GM18507 (cell line): Measurements from ENCODE around the gene DOCK10.

ENCODE experiments used
- DNase-seq: peaks from one replicate; pipeline ENCODE4 v3.0.0; 2011; ENCODE audit warnings: low read depth; ENCODE audit not compliant: insufficient read length; ENCODE audit errors: extremely low spot score
- FAIRE-seq: peaks from 2 replicates; lab custom pipeline; 2011; peaks lifted over from hg19 to GRCh38; lab: Jason Lieb, UNC

DOCK10 gene

DNA sequence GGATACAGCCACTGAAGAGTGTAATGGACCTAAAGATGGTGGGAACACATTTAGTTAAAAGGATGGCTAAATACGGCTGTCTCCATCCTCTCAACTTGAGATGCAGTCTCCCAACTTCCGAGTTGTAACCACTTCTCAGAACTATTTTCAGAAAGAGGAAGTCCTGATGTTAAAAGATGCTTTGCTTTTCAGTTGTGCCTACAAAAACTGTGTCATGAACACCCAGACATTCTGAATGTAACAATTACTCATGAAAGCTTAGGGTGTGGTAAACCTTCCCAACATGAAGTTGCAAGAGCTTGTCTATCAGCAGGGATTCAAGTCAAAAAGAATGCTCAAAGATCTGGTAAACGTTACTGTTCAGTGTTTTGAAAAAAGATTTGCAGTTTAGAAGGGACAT, 147.9 kb downstream of the DOCK10 start:
- FAIRE-seq: peak; percentile 91
- no peak for DNase-seq

DNA sequence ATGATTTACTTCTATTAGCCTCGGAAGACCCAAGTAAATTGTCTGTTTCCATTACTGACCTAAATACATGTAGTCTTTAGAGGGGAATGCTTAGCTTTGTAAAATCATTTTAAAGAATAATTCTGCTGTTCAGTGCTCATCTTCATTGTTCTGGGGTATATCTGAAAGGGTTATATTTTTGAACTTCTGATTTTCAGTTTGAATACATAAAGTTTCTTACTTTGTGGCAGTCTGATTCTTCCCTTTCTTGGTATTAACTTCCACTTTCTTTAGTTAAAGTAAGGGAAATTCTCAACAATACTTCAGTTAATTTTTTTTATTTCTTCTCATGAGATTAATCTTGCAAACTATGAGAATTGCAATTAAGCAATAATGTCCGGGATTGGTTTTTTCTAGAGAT, 148.4 kb downstream of the DOCK10 start:
- peak; percentile 81 for FAIRE-seq
- DNase-seq: no peak

DNA sequence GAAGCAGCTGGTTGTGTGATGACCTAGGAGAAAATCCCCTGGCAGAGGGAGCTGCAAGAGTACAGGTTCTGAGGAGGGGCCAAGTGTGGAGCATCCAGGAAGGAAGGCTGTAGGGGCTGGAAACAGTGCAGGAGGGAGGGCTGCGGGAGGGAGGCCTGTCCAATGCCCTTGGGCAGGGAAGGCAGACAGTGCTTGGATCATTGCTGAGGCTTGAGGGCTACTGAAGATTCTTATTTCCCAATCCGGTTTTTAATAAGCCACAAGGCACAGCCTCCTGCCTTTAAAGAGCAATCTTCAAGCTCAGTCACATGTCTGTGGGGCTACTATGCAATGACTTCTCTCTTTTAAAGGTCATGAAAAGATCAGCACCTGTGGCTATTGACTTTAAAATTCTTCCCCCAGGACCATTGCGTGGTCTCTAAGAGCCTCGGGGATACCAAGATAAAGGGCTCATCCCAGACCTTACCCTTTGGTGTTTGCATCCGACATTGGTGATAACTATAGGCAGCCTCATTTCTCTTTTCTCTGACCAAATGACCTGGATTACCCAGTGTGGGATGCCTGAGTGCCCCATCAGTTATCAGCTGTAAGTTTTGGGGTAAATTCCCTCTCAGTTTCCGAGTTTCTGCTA, 149.6 kb downstream of the DOCK10 start:
- peak; percentile 81 for FAIRE-seq
- DNase-seq: no peak

DNA sequence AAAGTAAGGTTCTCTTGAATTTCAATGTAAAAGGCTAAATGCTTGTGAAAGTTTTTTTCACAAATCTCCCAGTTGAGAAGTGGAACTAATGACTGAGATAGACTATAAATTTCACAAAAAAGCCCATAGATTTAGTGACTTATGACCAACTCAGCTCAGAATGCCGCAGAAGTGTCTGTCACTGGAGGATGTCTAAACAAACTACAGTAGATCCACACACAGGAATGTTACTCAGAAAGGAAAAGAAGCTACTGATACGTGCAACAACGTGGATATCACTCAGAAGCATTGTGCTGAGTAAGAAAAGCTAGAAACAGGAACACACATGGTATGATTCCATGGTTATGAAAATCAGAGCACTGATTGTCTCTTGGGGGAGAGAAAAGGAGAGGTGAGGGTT, 151.9 kb downstream of the DOCK10 start:
- DNase-seq (no peak), FAIRE-seq (no peak)

DNA sequence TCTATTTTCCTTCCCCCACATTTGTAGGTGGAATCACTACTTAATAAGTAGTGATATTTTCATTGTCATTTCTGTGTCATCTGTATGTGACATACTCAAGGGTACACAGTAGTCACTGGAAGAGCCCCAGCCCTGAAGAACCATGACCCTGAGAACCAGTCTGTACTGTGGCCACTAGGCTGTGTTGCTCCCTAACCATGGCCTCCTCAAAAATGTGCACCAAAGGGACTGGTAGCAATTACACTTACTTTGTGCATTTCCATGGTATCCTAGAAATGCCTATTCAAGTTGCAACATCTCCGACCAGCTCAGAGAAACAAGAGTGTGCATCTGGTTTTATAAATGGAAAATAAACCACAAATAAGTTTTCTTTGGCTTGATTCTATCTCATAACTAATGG, 155.1 kb downstream of the DOCK10 start:
- no peak for DNase-seq
- FAIRE-seq: no peak

DNA sequence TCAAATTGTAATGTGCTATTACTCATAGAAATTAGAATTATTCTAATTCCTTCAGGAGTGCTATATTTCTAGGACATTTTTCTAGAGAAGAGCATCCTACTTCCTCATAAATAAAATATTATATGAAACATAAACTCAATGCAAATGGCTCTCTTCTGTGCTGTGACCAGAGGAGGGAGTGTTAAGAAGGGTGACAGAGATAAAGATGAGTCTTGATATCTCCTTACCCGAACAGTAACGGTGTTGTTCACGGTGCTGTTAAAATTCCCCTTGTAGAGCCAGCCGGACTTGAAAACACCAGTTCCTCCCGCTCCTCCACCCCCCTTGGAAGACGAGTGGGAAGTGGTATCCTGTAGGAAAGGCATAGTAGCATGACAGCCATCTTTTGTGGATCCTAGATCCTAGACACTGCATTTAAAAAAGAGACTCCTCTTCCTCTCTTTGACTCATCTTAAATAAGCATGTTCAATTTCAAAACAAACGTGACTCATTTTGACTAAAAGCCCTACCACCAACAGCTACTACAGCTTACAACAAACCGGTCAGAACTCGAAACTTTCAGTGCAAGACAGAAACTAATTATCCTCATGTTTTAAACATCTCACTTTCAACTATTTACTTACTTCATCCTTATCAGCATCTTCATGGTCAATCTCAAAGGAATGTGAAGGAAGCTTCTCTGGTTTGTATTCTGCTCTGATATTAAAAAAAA, 156.3 kb downstream of the DOCK10 start:
- peak; percentile 18 for DNase-seq
- peak; percentile 83 for FAIRE-seq

DNA sequence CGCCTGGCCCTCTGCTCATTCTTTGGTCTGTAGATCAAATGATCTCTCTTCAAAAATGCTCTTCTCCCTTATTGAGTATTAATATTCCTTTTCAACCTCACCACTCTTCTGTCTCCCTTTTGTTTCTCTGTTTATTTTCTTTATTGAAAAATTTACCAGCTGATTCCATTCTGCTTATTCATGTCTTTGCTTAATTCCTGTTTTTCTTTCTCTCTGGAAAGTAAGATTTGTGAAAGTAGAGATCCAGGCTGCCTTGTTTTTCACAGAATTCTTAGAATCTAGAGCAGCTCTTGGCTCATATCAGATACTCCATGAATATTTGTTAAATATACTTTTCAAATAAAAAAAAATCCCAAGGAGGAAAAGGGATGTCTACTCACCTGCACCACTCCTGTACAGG, 157.0 kb downstream of the DOCK10 start:
- no peak for FAIRE-seq
- DNase-seq: no peak

DNA sequence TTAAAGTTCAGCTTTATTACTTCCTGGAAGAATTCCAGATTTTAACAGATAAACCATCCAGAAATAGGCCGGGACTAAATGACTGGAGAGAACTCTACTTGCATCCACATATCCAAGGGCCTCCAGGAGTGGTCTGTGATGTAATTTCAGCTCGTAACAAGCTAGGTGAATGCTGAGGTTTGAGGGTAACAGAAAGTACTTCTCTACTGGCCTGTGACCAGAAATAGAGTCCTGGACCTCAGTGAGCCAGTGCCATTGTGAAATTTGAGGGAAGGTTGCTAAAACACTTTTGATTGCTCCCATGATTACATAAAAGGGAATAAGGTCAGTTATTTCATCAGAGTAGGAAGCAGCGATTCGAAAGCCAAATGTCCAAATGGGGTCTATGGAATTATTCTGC, 158.1 kb downstream of the DOCK10 start:
- no peak for FAIRE-seq
- DNase-seq: no peak

DNA sequence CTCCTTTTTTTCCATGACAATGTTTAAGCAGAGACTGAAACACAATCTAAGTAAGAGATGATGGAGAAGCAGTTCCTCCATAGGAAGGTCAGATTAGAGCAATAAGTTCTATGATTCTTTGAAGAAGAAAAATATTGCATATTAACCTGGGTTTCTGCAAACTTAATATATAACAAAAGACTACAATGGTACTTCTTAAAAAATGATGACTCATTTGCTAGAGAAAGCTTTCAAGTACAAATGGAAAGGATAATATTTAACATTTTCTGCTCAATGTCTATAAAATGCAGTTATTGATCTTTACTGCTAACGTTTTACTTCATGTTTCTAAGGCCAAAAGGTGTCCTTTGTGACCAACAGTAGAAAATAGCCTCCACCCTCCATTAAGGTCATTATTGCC, 158.6 kb downstream of the DOCK10 start:
- FAIRE-seq (no peak), DNase-seq (no peak)

DNA sequence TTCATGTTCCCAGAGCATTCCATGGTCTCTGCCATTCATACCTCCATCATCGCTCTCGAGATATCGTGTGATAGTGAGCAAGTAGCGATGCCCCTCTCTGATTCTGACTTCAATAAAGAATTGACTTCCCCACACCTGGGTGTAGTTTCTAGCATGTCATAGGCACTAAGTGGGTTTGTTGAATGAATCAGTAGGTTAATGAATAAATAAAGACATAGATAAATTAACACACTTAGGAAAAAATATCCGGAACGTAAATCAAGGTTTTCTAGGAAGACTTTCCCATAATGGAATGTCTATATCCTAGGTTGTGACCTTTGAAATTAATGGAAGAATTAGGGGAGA, 159.1 kb downstream of the DOCK10 start:
- peak; percentile 24 for FAIRE-seq

DNA sequence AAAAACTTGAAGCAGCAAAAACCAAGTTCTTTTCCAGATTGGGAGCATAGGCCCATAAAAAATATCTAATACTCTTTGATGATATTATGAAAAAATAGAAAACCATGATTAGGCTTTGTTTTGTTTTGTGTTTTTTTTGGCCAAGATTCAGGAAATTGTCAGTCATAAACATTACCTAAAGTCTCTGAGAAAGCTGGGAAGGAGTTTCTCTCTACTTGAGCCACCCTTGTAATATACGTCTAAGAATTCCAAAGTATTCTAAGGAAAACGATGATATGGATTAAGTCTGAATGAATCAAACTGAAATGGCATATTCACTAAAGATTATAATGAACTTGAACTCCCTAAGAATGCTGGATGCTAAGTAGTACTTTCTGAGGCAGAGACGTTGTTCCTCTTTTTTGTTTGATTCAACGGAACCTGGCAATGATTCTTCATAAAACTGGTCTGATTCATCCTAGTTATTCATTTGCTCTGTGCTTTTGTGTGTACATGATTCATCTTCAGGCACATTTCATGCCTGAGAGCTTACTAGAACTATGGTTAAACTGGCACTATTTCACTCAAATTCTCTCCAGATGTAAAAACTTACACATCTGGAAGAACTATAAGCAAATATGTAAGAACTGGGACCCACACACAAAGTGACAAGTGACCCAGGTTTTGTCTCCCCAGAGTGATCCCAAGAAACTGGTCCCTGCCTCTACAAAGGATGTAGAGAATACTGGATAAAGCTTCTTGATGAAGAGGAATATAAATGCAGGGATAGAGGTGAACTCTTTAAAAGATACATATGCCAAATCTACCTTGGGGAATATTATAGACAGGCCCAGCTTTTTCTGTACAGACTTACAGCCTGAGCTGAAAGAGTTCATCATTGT, 159.7 kb downstream of the DOCK10 start:
- peak; percentile 44 for FAIRE-seq
- DNase-seq: no peak

More for the DNA sequence above, 159.1 kb downstream of the DOCK10 start:
- no peak for DNase-seq

DNA sequence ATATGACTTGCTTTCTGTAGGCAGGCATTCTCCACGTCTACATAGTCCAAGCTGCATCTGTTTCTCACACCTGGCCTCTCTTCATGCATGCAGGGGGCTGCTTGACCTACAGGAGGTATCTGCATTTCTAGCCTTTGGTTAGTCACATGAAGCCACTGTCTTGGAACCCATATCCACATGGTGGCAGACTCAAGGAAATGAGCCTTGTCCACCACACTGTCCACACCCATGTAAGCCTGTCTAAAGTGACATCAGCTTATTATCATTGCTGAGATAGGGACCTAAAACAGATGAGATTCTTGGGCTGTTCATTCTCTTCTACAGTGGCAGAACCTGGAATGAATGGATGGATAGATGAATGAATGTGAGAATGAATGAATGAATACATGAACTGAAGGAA, 160.4 kb downstream of the DOCK10 start:
- DNase-seq (no peak), FAIRE-seq (no peak)

DNA sequence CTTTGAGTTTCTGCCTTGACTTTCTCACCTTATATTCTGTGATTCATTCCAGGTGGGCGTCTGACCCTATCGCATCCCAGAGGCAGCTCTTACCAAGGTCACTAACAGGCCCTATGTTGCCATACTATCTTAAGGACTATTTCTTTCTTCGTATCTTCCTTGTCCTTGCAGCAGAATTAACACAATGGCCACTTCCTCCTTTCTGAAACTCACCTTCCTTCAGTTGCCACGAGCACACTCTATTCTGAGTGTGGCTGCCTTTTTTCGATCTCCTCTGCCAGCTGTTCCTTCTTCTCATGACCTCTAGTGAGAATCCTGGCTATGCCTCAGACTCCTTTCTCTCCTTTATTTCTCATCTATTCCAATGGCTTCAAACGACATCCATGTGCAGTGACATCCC, 165.7 kb downstream of the DOCK10 start:
- DNase-seq (no peak), FAIRE-seq (peak; percentile 68)

DNA sequence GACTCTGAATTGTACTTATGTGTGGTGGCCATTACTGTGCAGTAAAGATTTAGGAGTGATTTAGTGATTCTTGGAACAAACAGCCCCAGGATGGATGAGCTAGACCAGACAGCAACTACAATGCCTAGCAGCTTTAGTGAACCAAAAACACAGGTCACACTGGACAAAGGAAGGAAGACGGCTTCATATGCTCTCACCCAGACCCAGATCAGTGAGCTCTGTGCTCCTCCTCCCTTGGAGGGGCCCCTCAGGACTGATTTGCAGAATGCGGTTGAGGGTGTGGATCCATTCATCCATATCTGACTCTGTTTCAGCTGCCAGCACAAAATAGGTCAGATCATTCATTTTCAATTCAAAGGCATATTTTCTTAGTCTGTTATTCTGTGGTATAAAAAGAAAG, 166.4 kb downstream of the DOCK10 start:
- FAIRE-seq: peak; percentile 75

DNA sequence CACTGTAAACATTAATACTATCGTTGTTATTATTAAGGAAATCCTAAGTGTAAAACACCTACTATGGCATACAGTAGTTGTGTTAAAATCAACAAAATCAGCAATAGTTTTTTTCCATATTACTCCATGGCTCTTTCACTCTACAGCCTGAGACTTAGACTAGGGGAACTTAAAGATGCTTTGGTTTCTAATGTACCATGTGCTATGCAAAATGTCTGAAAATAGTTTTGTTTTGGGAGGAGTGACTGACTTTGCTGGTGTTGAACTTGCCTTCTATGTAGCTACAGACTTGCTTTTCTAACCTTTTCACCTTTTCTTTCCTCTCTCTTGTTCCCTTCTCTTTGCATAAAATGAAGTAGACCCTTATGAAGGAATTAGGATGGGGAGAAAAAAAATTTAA, 167.1 kb downstream of the DOCK10 start:
- FAIRE-seq (no peak), DNase-seq (no peak)

More for the DNA sequence above, 166.4 kb downstream of the DOCK10 start:
- DNase-seq: no peak

DNA sequence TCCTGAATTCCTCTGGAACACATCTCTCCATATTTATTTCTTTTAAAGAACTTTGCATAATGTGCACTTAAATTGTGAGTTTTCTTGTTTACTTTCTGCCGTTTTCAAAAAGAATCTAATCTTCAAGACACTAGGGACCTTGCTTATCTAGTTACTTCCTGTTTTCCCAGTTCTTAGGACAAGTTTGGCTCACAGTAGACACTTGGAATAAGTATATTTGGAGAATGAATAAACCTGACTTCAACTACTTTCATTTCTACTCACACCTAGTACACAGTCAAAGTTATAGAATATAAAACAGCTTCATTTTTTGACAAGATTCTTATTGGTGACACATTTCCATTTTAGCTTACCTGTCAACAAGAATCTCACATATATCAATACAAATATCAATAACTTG, 170.5 kb downstream of the DOCK10 start:
- DNase-seq: no peak
- no peak for FAIRE-seq

DNA sequence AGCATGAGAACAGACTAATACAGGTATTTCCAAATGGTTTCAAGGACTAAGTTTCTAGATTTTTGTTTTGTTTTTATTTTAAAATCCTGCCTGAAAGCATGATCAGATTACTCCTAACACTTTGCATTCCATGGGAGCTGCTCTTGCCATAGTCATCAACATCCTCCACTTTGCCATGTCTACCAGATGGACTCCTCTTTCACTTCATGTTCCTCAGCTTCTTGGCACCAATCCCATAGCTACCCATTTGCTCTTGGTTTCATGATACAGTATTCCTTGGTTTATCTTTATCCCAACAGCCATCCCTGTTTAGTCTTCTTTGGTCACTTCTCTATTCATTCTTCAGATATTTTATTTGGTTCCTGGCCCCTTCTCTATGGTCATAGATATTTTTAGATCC, 171.9 kb downstream of the DOCK10 start:
- no peak for DNase-seq
- no peak for FAIRE-seq

DNA sequence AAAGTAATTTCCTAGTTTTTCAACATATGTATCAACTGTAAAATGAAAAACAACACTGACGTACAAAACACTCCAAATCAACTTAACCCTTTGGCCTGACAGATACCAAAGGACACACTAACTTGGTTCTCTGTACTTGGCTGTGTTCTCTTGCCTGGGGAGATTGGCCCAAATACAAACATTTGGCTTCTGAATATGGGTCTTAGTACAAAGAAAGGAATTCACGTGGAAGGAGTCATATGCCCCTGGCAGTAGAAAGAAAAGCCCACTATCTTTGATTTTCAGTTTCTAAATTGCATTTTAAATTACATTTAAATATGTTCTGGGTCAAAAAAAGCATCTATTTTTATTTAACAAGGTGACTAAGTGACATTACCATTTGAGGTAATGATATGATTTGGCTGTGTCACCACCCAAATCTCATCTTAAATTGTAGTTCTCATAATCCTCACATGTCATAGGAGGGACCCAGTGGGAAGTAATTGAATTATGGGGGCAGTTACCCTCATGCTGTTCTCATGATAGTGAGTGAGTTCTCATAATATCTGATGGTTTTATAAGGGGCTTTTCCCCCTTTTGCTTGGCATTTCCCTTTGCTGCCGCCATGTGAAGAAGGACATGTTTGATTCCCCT, 172.6 kb downstream of the DOCK10 start:
- FAIRE-seq: no peak
- no peak for DNase-seq

DNA sequence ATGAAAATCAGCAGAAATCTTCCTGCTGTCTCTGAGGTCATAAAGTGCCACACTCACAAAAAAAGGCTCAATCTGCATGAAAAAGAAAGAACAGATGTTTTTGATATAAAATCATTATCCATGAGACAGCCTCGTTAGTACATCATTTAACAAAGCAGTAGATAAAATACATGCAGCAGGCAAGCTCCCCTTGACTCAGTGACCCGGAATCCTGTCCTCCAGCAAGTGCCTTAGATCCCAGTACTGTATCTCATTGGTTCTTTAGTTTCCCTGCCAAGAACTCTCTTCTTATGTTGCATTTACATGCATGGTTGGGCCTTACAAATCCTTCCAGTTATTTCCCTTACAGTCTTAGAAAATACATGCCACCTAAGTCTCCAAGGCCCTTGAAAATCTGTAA, 177.3 kb downstream of the DOCK10 start:
- DNase-seq: no peak
- FAIRE-seq: no peak

DNA sequence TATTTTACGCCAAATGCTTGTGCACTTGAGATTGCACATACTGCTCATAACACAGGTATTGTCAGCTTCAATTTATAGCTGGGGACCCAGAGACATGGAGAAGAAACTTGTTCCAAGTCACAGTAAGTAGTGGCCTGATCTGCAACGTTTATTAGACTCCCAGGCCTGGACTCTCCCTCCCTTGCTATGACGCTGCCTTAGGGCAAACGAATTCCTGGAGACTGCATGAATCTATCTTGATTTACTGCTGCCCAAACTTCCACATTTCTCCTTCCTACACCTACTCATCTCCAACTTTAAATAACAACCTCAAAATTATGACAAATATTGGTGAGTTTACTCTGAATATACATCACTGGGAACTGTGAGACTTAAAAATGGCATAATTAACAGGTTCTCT, 181.0 kb downstream of the DOCK10 start:
- no peak for FAIRE-seq
- DNase-seq: no peak
